Measurements from ENCODE around the gene DKC1.
"Not testable (repeated sequence)": the region's sequence is repeated elsewhere in the genome, so short reads cannot be mapped to it uniquely, and the experiment has no call there.

Gene DKC1

GRCh38 chrX:154812341-154813101 lies 49.9 kb downstream of the DKC1 start:
- H3K9ac ChIP-seq (ENCODE audit: low read depth, low read length) = no peak overlapping the region
- H3K4me1 ChIP-seq (ENCODE audit: insufficient read depth, low read length) = peaks cover 6% of the 10 kb centered on the region
- no peaks in the 10 kb centered on the region for H3K36me3 ChIP-seq (ENCODE audit: insufficient read depth, low read length)
- H3K9me3 ChIP-seq (ENCODE audit: control insufficient read depth, insufficient read depth, low read length) = no peaks in the 10 kb centered on the region; the same call in 1 of the 2 replicates

GRCh38 chrX:154813801-154814200 lies 51.1 kb downstream of the DKC1 start:
- Histone ChIP-seq H3K9ac (ENCODE audit: low read depth, low read length) (no peak overlapping the region), H3K4me1 (ENCODE audit: insufficient read depth, low read length) (peaks cover 6% of the 10 kb centered on the region), H3K36me3 (ENCODE audit: insufficient read depth, low read length) (no peaks in the 10 kb centered on the region), H3K9me3 (ENCODE audit: control insufficient read depth, insufficient read depth, low read length) (peaks cover 3% of the 10 kb centered on the region)

GRCh38 chrX:154815274-154815818 lies 52.7 kb downstream of the DKC1 start:
- H3K4me1 ChIP-seq (ENCODE audit: insufficient read depth, low read length) = peaks cover 10% of the 10 kb centered on the region
- no peaks in the 10 kb centered on the region for H3K36me3 ChIP-seq (ENCODE audit: insufficient read depth, low read length)
- no peak overlapping the region for H3K9ac ChIP-seq (ENCODE audit: low read depth, low read length)
- peaks cover 3% of the 10 kb centered on the region for H3K9me3 ChIP-seq (ENCODE audit: control insufficient read depth, insufficient read depth, low read length)

- H3K4me1 ChIP-seq (ENCODE audit: insufficient read depth, low read length) = peaks cover 19% of the 10 kb centered on the region
- H3K9ac ChIP-seq (ENCODE audit: low read depth, low read length); H3K9me3 ChIP-seq (ENCODE audit: control insufficient read depth, insufficient read depth, low read length); H3K36me3 ChIP-seq (ENCODE audit: insufficient read depth, low read length): not testable (repeated sequence)
Observed at GRCh38 chrX:154816326-154816898, 53.7 kb downstream of the DKC1 start.

- peaks cover 25% of the 10 kb centered on the region for H3K4me1 ChIP-seq (ENCODE audit: insufficient read depth, low read length)
- H3K36me3 ChIP-seq (ENCODE audit: insufficient read depth, low read length); H3K9me3 ChIP-seq (ENCODE audit: control insufficient read depth, insufficient read depth, low read length); H3K9ac ChIP-seq (ENCODE audit: low read depth, low read length): not testable (repeated sequence)
Observed at GRCh38 chrX:154817048-154817618, 54.5 kb downstream of the DKC1 start.

- H3K9me3 ChIP-seq (ENCODE audit: control insufficient read depth, insufficient read depth, low read length) = peaks cover 3% of the 10 kb centered on the region
- H3K9ac ChIP-seq (ENCODE audit: low read depth, low read length) = 0 out of 2 replicates have a peak overlapping the region, but pooled peaks have one; percentile 16
- H3K4me1 ChIP-seq (ENCODE audit: insufficient read depth, low read length) = peaks cover 24% of the 10 kb centered on the region
- H3K36me3 ChIP-seq (ENCODE audit: insufficient read depth, low read length) = no peaks in the 10 kb centered on the region
Observed at GRCh38 chrX:154818916-154819770, 56.5 kb downstream of the DKC1 start.

GRCh38 chrX:154819771-154820341 lies 57.2 kb downstream of the DKC1 start:
- peak overlapping the region; percentile 16; the same call in 1 of the 2 replicates for H3K9ac ChIP-seq (ENCODE audit: low read depth, low read length)
- H3K9me3 ChIP-seq (ENCODE audit: control insufficient read depth, insufficient read depth, low read length) = peaks cover 3% of the 10 kb centered on the region
- peaks cover 24% of the 10 kb centered on the region for H3K4me1 ChIP-seq (ENCODE audit: insufficient read depth, low read length)
- no peaks in the 10 kb centered on the region for H3K36me3 ChIP-seq (ENCODE audit: insufficient read depth, low read length)

- Histone ChIP-seq H3K9me3 (ENCODE audit: control insufficient read depth, insufficient read depth, low read length) (peaks cover 3% of the 10 kb centered on the region; the same call in 1 of the 2 replicates), H3K9ac (ENCODE audit: low read depth, low read length) (no peak overlapping the region), H3K4me1 (ENCODE audit: insufficient read depth, low read length) (peaks cover 24% of the 10 kb centered on the region), H3K36me3 (ENCODE audit: insufficient read depth, low read length) (no peaks in the 10 kb centered on the region)
Observed at GRCh38 chrX:154821523-154821922, 58.9 kb downstream of the DKC1 start.

GRCh38 chrX:154822029-154822428 lies 59.4 kb downstream of the DKC1 start:
- no peaks in the 10 kb centered on the region for H3K36me3 ChIP-seq (ENCODE audit: insufficient read depth, low read length)
- peaks cover 3% of the 10 kb centered on the region for H3K9me3 ChIP-seq (ENCODE audit: control insufficient read depth, insufficient read depth, low read length)
- H3K9ac ChIP-seq (ENCODE audit: low read depth, low read length) = no peak overlapping the region
- H3K4me1 ChIP-seq (ENCODE audit: insufficient read depth, low read length) = peaks cover 24% of the 10 kb centered on the region

GRCh38 chrX:154824638-154825037 lies 62.0 kb downstream of the DKC1 start:
- peaks cover 24% of the 10 kb centered on the region for H3K4me1 ChIP-seq (ENCODE audit: insufficient read depth, low read length)
- no peaks in the 10 kb centered on the region; the same call in 1 of the 2 replicates for H3K9me3 ChIP-seq (ENCODE audit: control insufficient read depth, insufficient read depth, low read length)
- H3K9ac ChIP-seq (ENCODE audit: low read depth, low read length) = no peak overlapping the region
- H3K36me3 ChIP-seq (ENCODE audit: insufficient read depth, low read length) = no peaks in the 10 kb centered on the region

GRCh38 chrX:154825586-154825985 lies 62.9 kb downstream of the DKC1 start:
- H3K4me1 ChIP-seq (ENCODE audit: insufficient read depth, low read length) = peaks cover 18% of the 10 kb centered on the region
- H3K9me3 ChIP-seq (ENCODE audit: control insufficient read depth, insufficient read depth, low read length); H3K9ac ChIP-seq (ENCODE audit: low read depth, low read length); H3K36me3 ChIP-seq (ENCODE audit: insufficient read depth, low read length): not testable (repeated sequence)
